GM13977 (cell line): ENCODE measurements around the gene C16orf96.

Experiments
- DNase-seq: peaks from one replicate; pipeline ENCODE4 v3.0.0; 2012; ENCODE audit warnings: low spot score
- CTCF ChIP-seq: IDR thresholded peaks from 2 replicates; pipeline ENCODE4 v1.5.1; 2012; ENCODE audit warnings: mild to moderate bottlenecking, control low read depth; ENCODE audit not compliant: insufficient read depth; ENCODE audit errors: extremely low read depth, missing control alignments
- in situ Hi-C: fragments of 300-500 bp; cut with MboI; formaldehyde crosslinking; loops from one replicate; pipeline ENCODE4 v1.12.0; 2022; ENCODE audit warnings: low sequenced_read_pairs, low pct_unique_long_range_greater_than_20kb, mixed read lengths, inconsistent platforms; ENCODE audit not compliant: unreplicated experiment

C16orf96 gene

GRCh38 chr16:4556580-4556979 lies 440 bp downstream of the C16orf96 start:
- DNase-seq, result no peak
- in situ Hi-C loops, result no loop called here
- TF ChIP-seq CTCF, result no peak

- no peak for TF ChIP-seq CTCF
- DNase-seq, result no peak
- in situ Hi-C loops, result no loop called here
These were observed 1.8 kb downstream of the C16orf96 start for GRCh38 chr16:4557973-4558372.

GRCh38 chr16:4561596-4561995 lies 5.5 kb downstream of the C16orf96 start:
- in situ Hi-C loops, result no loop called here
- TF ChIP-seq CTCF, result no peak
- DNase-seq, result no peak

- in situ Hi-C loops, result no loop called here
- no peak for TF ChIP-seq CTCF
- DNase-seq, result no peak
These were observed 8.6 kb downstream of the C16orf96 start for GRCh38 chr16:4564661-4565267.

- in situ Hi-C loops, result no loop called here
- DNase-seq, result no peak
- TF ChIP-seq CTCF, result no peak
These were observed 10.0 kb downstream of the C16orf96 start for GRCh38 chr16:4566144-4566543.

- TF ChIP-seq CTCF, result no peak
These were observed 13.9 kb downstream of the C16orf96 start for GRCh38 chr16:4570086-4570485.

GRCh38 chr16:4570688-4571321 lies 14.7 kb downstream of the C16orf96 start:
- DNase-seq, result no peak
- no peak for TF ChIP-seq CTCF
- in situ Hi-C loops, result no loop called here

More at GRCh38 chr16:4570086-4570485, 13.9 kb downstream of the C16orf96 start:
- in situ Hi-C loops, result no loop called here
- no peak for DNase-seq
